HepG2 (cell line): Measurements from ENCODE around the gene ABCG4. TPM values are rescaled to one million over a fixed set of nuclear protein-coding genes. Genes with fewer than 3 reads are reported as not detected.

Source experiments
- FOSL1 ChIP-seq: sonication (generic); formaldehyde crosslinking; IDR thresholded peaks from 2 replicates; pipeline ENCODE4 v1.9.0; 2021; ENCODE audit warnings: missing genetic modification reagents, borderline replicate concordance
- IKZF4 ChIP-seq: sonication (generic); formaldehyde crosslinking; IDR thresholded peaks from 2 replicates; pipeline ENCODE4 v1.5.1; 2020; ENCODE audit warnings: borderline replicate concordance, mild to moderate bottlenecking, low read depth, missing genetic modification reagents; ENCODE audit errors: not compliant biosample characterization
- MIER3 ChIP-seq: IDR thresholded peaks from 2 replicates; pipeline ENCODE4 v1.6.1; 2016; ENCODE audit warnings: missing compliant biosample characterization, borderline replicate concordance
- RARG ChIP-seq: sonication (generic); formaldehyde crosslinking; IDR thresholded peaks from 2 replicates; pipeline ENCODE4 v1.4.0; 2020; ENCODE audit warnings: low read depth, mild to moderate bottlenecking, missing genetic modification reagents
- RNF219 ChIP-seq: sonication (generic); formaldehyde crosslinking; IDR thresholded peaks from 2 replicates; pipeline ENCODE4 v1.5.0; 2020; ENCODE audit warnings: mild to moderate bottlenecking, missing genetic modification reagents
- SOX5 ChIP-seq: IDR thresholded peaks from 2 replicates; pipeline ENCODE4 v1.6.1; 2016; ENCODE audit warnings: borderline replicate concordance
- TGIF2 ChIP-seq: IDR thresholded peaks from 2 replicates; pipeline ENCODE4 v1.6.1; 2016; ENCODE audit warnings: control low read depth, missing compliant biosample characterization
- ZBTB38 ChIP-seq: sonication (generic); formaldehyde crosslinking; IDR thresholded peaks from 2 replicates; pipeline ENCODE4 v1.5.1; 2020; ENCODE audit warnings: mild to moderate bottlenecking, missing genetic modification reagents
- ZNF746 ChIP-seq: sonication (generic); formaldehyde crosslinking; IDR thresholded peaks from 2 replicates; pipeline ENCODE4 v1.8.0; 2022; ENCODE audit warnings: mild to moderate bottlenecking, missing genetic modification reagents
- ZNF782 ChIP-seq: sonication (generic); formaldehyde crosslinking; IDR thresholded peaks from 2 replicates; pipeline ENCODE4 v1.4.0; 2020; ENCODE audit warnings: missing genetic modification reagents, mild to moderate bottlenecking, borderline replicate concordance
- ZSCAN12 ChIP-seq: sonication (generic); formaldehyde crosslinking; IDR thresholded peaks from 2 replicates; pipeline ENCODE4 v1.9.0; 2021; ENCODE audit warnings: mild to moderate bottlenecking, missing genetic modification reagents
- polyA plus RNA-seq, 8 experiments: library from polyadenylated mRNA; depleted of rRNA in 3 of 8; stranded (reverse) in 7 of 8; unstranded in 1 of 8; fragments of >200 nt; fragmentation: Illumina TruSeq in 4 of 8; extraction: Trizol in 4 of 8; gene quantifications; 2 replicates each; pipeline versions ENCODE4 v1.2.1 to v1.2.3, GENCODE V29; 2011 to 2016; ENCODE audit warnings: low read depth in 4 of 8, missing spikeins in 1 of 8, mixed read lengths in 1 of 8; ENCODE audit not compliant: insufficient read depth in 1 of 8
- total RNA-seq, 5 experiments: library from RNA; depleted of rRNA; stranded (reverse); fragments of >200 nt; fragmentation: Illumina TruSeq; extraction: Trizol; gene quantifications; 2 replicates each; pipeline ENCODE4 v1.2.3, GENCODE V29; 2016; ENCODE audit warnings: low read depth in 1 of 5
- TF ChIP-seq, protein P1 (sequence below): sonication (generic); formaldehyde crosslinking; IDR thresholded peaks from 2 replicates; pipeline ENCODE4 v1.4.0; 2020; ENCODE audit warnings: mild to moderate bottlenecking, missing genetic modification reagents

The ABCG4 gene
- total and polyA plus RNA-seq, 2 of the 13 experiments (the other 11 are each of a cell fraction or from before 2014, with no cell fraction given), result not detected

GRCh38 chr11:119100246-119100970 is 48.4 kb upstream of the ABCG4 start (continued):
- no peak for TF ChIP-seq FOSL1 (CRISPR knock-in tag)
- no peak for TF ChIP-seq RNF219
- no peak for TF ChIP-seq IKZF4 (CRISPR knock-in tag)
- no peak for TF ChIP-seq ZNF746 (CRISPR knock-in tag)
- TF ChIP-seq ZNF782 (CRISPR knock-in tag), result no peak
- TF ChIP-seq ZSCAN12 (CRISPR knock-in tag), result no peak
- TF ChIP-seq MIER3 (CRISPR knock-in tag), result 0 out of 2 replicates have a peak, but pooled peaks have one; percentile 25
- no peak for TF ChIP-seq RARG (CRISPR knock-in tag)
- TF ChIP-seq, protein P1, sequence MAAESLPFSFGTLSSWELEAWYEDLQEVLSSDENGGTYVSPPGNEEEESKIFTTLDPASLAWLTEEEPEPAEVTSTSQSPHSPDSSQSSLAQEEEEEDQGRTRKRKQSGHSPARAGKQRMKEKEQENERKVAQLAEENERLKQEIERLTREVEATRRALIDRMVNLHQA (CRISPR knock-in tag), result no peak
- no peak for TF ChIP-seq TGIF2 (CRISPR knock-in tag)
- TF ChIP-seq SOX5 (CRISPR knock-in tag), result no peak
- TF ChIP-seq ZBTB38 (CRISPR knock-in tag), result 0 out of 2 replicates have a peak, but pooled peaks have one; percentile 37
